ENCODE data around the gene OPCML.

OPCML gene

DNA sequence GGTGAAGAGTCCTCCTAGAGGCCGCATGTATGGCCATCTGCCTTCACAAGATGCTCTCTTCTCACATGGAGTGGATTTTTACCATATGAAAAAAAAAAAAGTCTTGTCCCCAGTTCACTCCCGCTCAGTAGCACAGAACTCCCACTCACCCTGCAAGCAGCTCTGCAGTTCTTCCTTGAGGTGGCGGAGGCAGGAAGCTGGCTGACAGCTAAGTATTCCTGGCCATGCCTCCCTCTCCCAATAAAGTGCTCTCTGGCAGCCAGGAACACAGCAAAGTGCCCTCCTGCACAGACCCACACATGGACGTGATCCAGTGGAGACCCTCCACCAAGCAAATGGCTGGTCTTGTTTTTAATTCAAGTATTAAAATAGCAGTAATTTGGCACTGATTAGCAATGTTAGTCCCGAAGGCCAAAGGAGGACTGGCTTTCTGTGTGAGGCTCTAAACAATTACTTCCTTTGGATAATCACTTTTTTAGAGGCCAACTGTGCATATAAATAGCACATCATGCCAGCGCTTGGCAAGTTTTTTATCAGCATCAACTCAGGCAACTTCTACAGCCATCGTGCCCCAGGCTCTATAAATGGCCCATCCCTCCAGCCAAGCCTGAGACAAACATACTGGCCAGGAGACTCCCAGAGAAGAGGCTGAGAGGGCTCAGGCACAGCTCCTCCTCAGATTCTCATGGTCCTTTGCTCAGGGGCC is 413.6 kb downstream of the OPCML start:
- no peak for DNase-seq

GRCh38 chr11:133115099-133115498 is 417.2 kb downstream of the OPCML start:
- no peak for DNase-seq

DNA sequence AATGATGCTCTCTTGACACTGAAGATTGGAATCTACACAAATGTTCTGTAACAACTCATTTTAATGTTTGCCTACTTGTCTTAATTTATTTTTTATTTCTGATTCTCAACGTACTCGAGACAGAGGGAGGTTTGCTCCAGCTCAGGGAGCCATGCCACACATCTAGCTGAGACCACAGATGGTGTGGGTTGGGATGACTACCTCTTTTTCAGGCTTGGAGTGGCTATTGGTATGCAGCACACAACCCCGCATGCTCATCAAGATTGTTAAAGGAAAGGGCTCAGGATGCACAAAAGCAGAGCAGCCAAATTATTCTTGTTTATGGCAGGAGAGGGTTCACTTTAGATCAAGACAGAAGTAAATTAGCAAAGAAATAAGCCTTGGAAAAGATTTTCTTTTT is 424.5 kb downstream of the OPCML start:
- DNase-seq, result no peak

- DNase-seq, result no peak
These were observed 425.2 kb downstream of the OPCML start for GRCh38 chr11:133107136-133107535.

GRCh38 chr11:133106417-133106816 is 425.9 kb downstream of the OPCML start:
- no peak for DNase-seq

DNA sequence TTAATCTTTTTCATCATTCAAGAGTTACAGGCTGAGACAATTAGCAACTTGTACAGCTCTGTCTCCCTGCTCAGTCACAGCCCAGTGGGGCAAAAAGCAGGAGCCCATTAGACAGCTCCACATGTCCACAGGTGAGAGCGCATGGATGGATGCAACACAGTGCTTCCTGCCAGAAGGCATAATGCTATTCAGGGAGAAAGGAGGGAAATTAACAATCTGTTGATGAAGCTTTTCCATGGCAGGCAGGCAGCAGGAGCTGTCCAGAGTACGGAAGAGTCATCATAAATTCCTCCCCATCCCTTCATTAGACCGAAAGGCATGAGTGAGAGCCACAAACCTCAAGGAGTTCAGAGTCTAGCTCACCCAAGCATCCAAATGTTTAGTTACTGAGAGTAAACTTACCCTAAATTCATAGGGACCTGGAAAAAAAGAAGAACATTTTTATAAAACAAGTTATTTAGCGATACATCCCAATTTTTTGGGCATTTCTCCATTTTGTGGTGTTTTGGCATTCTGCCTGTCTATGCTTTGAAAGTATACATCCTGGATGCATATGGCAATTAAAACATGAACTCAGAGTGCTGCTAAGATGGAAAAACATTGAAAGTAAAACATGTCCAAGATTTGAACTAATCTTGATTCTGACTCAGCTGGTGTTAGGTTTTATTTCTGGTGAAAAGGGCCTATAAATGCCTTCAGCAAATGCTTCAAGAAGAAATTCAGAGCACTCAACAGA is 428.1 kb downstream of the OPCML start:
- no peak for DNase-seq

- no peak for DNase-seq
These were observed 435.3 kb downstream of the OPCML start for GRCh38 chr11:133096981-133097380.

GRCh38 chr11:133086518-133086917 is 445.8 kb downstream of the OPCML start:
- DNase-seq, result no peak

DNA sequence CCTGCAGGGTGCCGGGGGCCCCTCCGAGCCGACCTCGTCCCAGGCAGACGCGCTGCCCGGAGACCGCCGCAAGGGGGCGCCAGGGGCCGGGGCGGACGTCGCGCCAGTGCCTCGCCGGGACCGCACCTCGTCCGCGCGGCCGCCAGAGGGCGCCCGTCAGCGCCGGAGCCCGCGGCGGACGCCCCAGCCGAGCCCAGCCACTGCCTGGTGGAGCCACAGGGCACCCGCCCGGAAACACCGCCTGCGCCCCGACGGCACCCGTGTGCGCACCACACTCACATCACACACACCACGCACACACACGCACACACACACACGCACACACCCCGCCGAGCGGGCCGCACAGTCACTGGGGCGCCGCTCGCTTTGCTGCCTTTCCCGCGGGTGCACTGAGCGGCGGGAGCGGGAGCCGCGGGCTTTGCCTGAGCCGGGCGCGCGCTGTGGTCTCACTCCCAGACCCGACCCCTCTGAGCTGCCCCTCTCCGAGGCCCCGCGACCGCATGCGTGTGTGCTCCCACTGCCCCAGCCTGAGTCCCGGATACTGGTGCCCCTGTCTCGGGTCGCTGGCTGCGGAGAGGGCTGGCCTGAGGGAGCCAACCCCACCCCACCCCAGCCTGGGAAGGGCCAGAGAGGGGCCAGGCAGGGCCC is 449.3 kb downstream of the OPCML start:
- peak; percentile 32 for DNase-seq

- DNase-seq, result no peak
These were observed 449.9 kb downstream of the OPCML start for GRCh38 chr11:133082453-133082781.

- no peak for DNase-seq
These were observed 450.4 kb downstream of the OPCML start for GRCh38 chr11:133081730-133082452.

DNA sequence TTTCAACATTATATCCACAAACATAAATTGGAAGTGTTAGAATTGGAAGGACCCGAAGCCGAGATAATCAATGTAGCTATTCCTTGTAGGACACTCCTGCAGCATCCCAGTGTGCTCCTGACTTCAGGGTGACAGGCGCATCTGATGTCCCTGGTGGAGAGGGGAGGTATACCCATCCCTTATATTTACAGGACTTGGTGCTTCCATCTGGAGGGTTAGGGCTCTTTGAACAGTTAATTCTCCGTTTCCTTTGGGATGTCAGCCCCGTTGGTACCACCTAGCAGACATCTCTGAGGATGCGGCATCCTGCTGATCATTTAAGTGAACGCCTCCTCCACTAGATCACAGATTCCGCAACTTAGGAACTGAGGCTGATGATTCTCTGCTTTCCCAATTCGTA is 451.3 kb downstream of the OPCML start:
- no peak for DNase-seq

GRCh38 chr11:133078591-133079404 is 453.5 kb downstream of the OPCML start:
- no peak for DNase-seq

DNA sequence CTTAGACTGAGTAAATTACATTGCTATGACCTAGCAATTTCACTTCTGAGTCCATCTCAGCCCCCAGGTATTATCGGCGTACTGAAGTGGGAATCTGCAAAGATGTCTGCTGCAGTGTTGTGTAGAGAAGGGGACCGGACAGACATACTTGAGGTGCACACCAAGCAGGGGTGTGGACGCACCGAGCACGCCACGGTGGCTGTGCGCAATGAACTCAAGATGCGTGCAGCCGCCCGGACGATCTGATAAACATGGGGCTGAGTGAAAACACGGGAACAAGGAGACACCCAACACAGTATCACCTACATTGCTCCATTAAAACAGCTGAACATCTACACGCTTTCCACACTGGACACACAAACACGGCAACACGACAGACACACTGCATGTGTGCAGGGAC is 454.3 kb downstream of the OPCML start:
- DNase-seq, result no peak

- no peak for DNase-seq
These were observed 456.9 kb downstream of the OPCML start for GRCh38 chr11:133075351-133075750.

- DNase-seq, result no peak
These were observed 459.3 kb downstream of the OPCML start for GRCh38 chr11:133072858-133073582.

DNA sequence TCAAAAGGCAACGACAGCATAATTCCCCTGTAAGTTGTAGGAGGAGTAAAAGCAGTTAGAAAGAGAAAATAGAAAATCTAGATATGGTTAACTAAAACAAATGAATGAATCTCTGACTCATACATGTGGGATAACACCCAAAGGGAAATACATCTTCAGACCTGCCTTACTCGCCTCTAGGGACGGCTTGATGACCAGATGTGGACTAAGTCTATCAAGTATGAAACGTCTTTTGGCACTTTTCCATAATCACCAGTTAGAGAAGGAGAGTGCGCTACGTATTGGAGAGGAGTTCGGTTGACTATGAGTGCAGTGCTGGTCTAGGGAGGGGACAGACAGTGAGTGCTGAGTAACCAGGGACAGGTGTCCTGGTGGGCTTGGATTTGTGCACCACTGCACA is 459.9 kb downstream of the OPCML start:
- DNase-seq, result no peak

DNA sequence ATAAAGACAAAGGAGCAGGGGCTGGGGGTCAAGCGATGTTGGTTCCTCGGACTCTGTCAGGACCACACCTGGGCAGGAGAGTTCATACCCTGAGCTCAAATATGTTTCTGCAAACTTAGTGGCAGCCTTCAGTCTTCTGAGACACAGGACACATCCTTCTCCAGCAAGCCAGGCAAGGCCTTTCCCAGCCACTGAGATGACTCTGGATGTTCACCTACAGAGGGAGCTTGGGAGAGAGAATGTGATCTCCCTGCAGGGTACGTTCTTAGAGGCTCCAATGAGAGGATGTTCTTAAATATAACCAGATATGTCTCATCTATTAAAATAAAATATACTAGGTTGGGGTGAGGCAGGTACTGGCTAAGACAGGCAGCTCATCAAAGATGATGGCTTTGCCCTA is 461.5 kb downstream of the OPCML start:
- DNase-seq, result no peak

DNA sequence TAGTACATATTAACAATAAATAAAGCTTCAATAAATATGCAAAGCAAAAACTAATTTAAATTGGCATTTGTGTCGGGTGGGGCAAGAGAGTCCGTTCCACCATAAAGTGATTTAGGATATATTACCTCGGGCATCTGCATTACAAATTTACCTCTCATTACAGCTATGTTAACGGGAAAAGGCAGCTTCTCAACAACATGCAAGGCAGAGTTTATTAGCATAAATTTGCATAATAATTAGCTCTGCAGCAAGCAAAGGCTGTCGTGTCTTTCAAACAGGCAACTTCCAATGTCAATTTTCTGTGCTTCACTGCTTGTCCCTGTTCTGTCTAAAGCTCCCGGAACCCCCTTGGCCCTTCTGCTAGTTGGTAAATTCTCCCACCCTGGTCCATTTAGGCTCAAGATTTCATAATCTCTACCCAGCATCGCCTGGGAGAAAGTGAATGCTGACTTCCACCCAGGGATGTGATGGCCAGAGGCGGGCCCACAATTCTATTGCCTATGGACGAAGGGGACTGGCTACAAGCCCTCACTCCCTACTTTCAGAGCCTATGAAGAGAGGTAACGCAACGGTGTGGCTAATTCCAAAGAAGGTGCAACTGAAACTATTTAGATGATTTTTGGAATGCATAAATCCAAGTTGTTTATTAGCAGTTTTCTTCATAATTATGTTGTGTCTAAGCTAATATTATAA is 462.1 kb downstream of the OPCML start:
- no peak for DNase-seq

DNA sequence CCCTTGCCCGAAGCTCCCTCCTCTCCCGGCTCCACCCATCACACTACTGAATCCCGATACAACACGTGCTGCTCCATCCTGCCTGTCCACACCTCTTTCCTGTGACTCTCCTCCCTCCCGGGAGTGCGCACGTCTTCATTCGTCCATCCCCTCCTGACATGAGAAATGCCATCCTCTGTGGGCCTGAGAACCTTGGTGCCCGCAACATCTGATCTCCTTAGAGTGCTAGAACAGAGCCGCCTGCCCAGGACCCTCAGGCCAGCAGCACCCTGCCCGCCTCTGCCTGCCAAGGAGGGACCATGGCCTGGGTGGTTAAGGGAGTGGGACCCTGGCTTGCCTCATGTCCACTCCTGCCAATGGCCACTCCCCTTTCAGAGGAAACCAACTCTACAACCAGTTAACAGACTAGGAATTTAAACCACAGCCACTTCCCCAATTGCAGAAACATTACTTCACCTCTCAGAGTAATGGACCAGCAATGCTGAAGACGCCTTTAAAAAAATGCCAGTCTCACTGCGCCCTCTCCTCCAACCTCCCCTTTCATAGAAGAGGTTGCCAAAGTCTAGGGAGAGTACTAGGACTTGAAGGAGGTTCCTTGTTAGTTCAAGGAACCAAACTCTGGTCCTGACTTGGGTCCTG is 466.3 kb downstream of the OPCML start:
- DNase-seq, result no peak

DNA sequence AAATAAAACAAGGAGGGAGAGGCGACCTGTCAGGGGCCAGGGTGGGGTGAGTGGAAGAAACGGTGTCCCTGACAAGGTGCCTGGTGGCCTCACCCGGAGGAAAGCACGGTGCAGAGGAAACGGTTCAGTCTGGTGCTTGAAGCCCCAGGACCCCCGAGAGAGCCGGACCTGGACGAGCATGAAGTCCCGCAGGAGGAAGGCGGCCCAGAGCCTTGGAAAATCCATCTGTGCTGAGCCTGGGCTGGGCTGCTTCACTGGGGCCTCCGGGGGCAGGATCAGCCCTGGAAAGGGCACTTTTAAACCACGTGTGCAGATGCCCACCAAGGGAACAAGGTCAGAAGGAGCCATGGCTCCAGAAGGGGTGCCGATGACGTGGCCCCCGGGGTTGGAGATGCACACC is 467.3 kb downstream of the OPCML start:
- no peak for DNase-seq
